Suprapubic skin (tissue), 4 donors: ENCODE data around the gene PEAK3. TPM values are rescaled to one million over a fixed set of nuclear protein-coding genes. Genes with fewer than 3 reads are reported as not detected.

Experiments used
- DNase-seq, 2 donors: peaks; one replicate each; pipeline ENCODE4 v3.0.0-alpha.2; 2019; ENCODE audit warnings: low spot score in 2 of 2
- H3K27ac ChIP-seq: fragments of 200-600 bp; sonication (generic); one replicate; pipeline ENCODE4 v1.5.1; 2019
- H3K27me3 ChIP-seq: fragments of 200-600 bp; sonication (generic); one replicate; pipeline ENCODE4 v1.5.1; 2019
- H3K36me3 ChIP-seq: fragments of 200-600 bp; sonication (generic); one replicate; pipeline ENCODE4 v1.5.1; 2019
- H3K4me1 ChIP-seq: fragments of 200-600 bp; sonication (generic); one replicate; pipeline ENCODE4 v1.5.1; 2019
- H3K4me3 ChIP-seq: fragments of 200-600 bp; sonication (generic); one replicate; pipeline ENCODE4 v1.5.1; 2019; ENCODE audit warnings: mild to moderate bottlenecking
- H3K9me3 ChIP-seq: fragments of 200-600 bp; sonication (generic); one replicate; pipeline ENCODE4 v1.5.1; 2019
- CTCF ChIP-seq, 2 donors: fragments of 200-600 bp in 1 of 2; fragments of 450-650 bp in 1 of 2; sonication (generic) in 1 of 2; IDR thresholded peaks; one replicate each; pipeline ENCODE4 v1.5.1; 2016 to 2019; ENCODE audit warnings: antibody characterized with exemption in 2 of 2, mild to moderate bottlenecking in 1 of 2, moderate library complexity in 1 of 2
- EP300 ChIP-seq: sonication (generic); formaldehyde crosslinking; IDR thresholded peaks from one replicate; pipeline ENCODE4 v1.6.1; 2017; ENCODE audit warnings: antibody characterized with exemption
- POLR2A ChIP-seq, 2 donors: fragments of 450-650 bp; IDR thresholded peaks; one replicate each; pipeline ENCODE4 v1.6.1; 2017; ENCODE audit warnings: antibody characterized with exemption in 2 of 2, mild to moderate bottlenecking in 2 of 2, moderate library complexity in 2 of 2
- POLR2AphosphoS5 ChIP-seq, 3 donors: sonication (generic); formaldehyde crosslinking; IDR thresholded peaks; one replicate each; pipeline ENCODE4 v1.6.1; 2017; ENCODE audit warnings: antibody characterized with exemption in 3 of 3
- WGBS: methylation state at CpG from one replicate; pipeline ENCODE4 v1.1.5; 2018; 5-methylcytosine and 5-hydroxymethylcytosine counted together
- total RNA-seq, 4 donors: library from RNA; depleted of rRNA; stranded (reverse); fragments of >200 nt; gene quantifications; one replicate each; pipeline ENCODE4 v1.1.0, GENCODE V29; 2016

Gene PEAK3
- total RNA-seq, 4 donors from 2014 or later, result 0.55 to 1.4 TPM; not detected in 2

- Histone ChIP-seq H3K4me1 (peaks cover 76% of the 10 kb centered on the region), H3K9me3 (no peaks in the 10 kb centered on the region), H3K27me3 (no peaks in the 10 kb centered on the region), H3K27ac (peak overlapping the region; percentile 100), H3K4me3 (peak overlapping the region; percentile 99), H3K36me3 (peaks cover 20% of the 10 kb centered on the region)
- DNase-seq, result peak in 1 of 2 donors; percentile 70
- 37% methylated on average over 19 of the region's 43 CpGs for WGBS
- TF ChIP-seq CTCF (IDR thresholded peaks at IDR 0.05) (no peak), POLR2AphosphoS5 (IDR thresholded peaks at IDR 0.05) (no peak), POLR2A (IDR thresholded peaks at IDR 0.05) (no peak), EP300 (no peak)
These were observed 10.5 kb downstream of the PEAK3 start for GRCh38 chr19:2271234-2272103.

GRCh38 chr19:2270423-2271233 lies 11.3 kb downstream of the PEAK3 start:
- no peaks in the 10 kb centered on the region for H3K27me3 ChIP-seq
- H3K36me3 ChIP-seq, result peaks cover 15% of the 10 kb centered on the region
- TF ChIP-seq CTCF (IDR thresholded peaks at IDR 0.05), result no peak
- peak in 2 of 3 donors; percentile 41 to 88 for TF ChIP-seq POLR2AphosphoS5 (IDR thresholded peaks at IDR 0.05)
- DNase-seq, result peak; percentile 91 to 94
- peak overlapping the region; percentile 100 for H3K27ac ChIP-seq
- WGBS, result 0% methylated on average over 20 of the region's 88 CpGs
- H3K4me1 ChIP-seq, result peaks cover 70% of the 10 kb centered on the region
- H3K9me3 ChIP-seq, result no peaks in the 10 kb centered on the region
- peak overlapping the region; percentile 99 for H3K4me3 ChIP-seq

DNA sequence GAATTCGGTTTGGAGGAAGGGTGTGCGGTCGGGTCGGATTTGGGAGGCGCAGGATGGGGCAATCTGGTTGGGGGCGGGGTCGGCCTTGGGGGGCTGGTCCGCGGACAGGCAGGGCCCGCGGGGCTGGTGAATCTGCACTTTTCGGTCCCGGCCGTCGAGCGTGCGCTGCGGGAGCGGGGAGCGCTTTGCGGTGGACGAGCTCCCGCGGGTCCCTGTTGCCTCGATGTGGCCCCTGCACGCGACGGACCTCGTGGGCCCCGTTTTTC lies 11.9 kb downstream of the PEAK3 start:
- peaks cover 65% of the 10 kb centered on the region for H3K4me1 ChIP-seq
- peak; percentile 89 to 92 for DNase-seq

GRCh38 chr19:2269244-2270156 lies 12.5 kb downstream of the PEAK3 start:
- Histone ChIP-seq H3K36me3 (peaks cover 15% of the 10 kb centered on the region), H3K27me3 (no peaks in the 10 kb centered on the region), H3K27ac (peak overlapping the region; percentile 100), H3K4me1 (peaks cover 60% of the 10 kb centered on the region), H3K9me3 (no peaks in the 10 kb centered on the region), H3K4me3 (peak overlapping the region; percentile 99)
- TF ChIP-seq POLR2A (IDR thresholded peaks at IDR 0.05), result peak; percentile 98 to 99
- TF ChIP-seq POLR2AphosphoS5 (IDR thresholded peaks at IDR 0.05), result peak; percentile 95 to 99 (median 99)
- TF ChIP-seq CTCF (IDR thresholded peaks at IDR 0.05), result no peak
- DNase-seq, result peak; percentile 99
- 1% methylated on average over 29 of the region's 103 CpGs for WGBS

More for the DNA sequence above, 11.9 kb downstream of the PEAK3 start:
- Histone ChIP-seq H3K27me3 (no peaks in the 10 kb centered on the region), H3K27ac (peak overlapping the region; percentile 100), H3K9me3 (no peaks in the 10 kb centered on the region), H3K4me3 (peak overlapping the region; percentile 99), H3K36me3 (peaks cover 15% of the 10 kb centered on the region)
- TF ChIP-seq POLR2A (IDR thresholded peaks at IDR 0.05), result no peak
- no peak for TF ChIP-seq EP300
- TF ChIP-seq POLR2AphosphoS5 (IDR thresholded peaks at IDR 0.05), result no peak
- no peak for TF ChIP-seq CTCF (IDR thresholded peaks at IDR 0.05)
- no CpG with 5 or more reads among the region's 30 CpGs for WGBS
